GM21825 (cell line): Measurements from ENCODE around the gene CYFIP1.
"Not testable (repeated sequence)": the region's sequence is repeated elsewhere in the genome, so short reads cannot be mapped to it uniquely, and the experiment has no call there.

Source experiments
- ATAC-seq: cut with Tn5 transposase; IDR thresholded peaks from one replicate; pipeline ENCODE4 v1.9.1; 2021; ENCODE audit warnings: mild to moderate bottlenecking, moderate library complexity; ENCODE audit not compliant: unreplicated experiment

The CYFIP1 gene

GRCh38 chr15:22980189-22981050 lies at the start of gene CYFIP1:
Gene CYFIP1, minus strand, starts transcription at chr15:22980368. Its CDS starts 33,083 bp downstream, at chr15:22947285.
- ATAC-seq = peak; percentile 70

- ATAC-seq = no peak
Measured at GRCh38 chr15:23026218-23026617, 46.0 kb upstream of the CYFIP1 start.

- no peak for ATAC-seq
Measured at GRCh38 chr15:23022156-23022555, 42.0 kb upstream of the CYFIP1 start.

GRCh38 chr15:23014394-23015000 lies 34.3 kb upstream of the CYFIP1 start:
- no peak for ATAC-seq

- no peak for ATAC-seq
Measured at GRCh38 chr15:23013681-23014080, 33.5 kb upstream of the CYFIP1 start.

GRCh38 chr15:23012616-23013015 lies 32.4 kb upstream of the CYFIP1 start:
- ATAC-seq = not testable (repeated sequence)

GRCh38 chr15:23003736-23004135 lies 23.6 kb upstream of the CYFIP1 start:
- ATAC-seq = no peak

- ATAC-seq = no peak
Measured at GRCh38 chr15:23002920-23003319, 22.8 kb upstream of the CYFIP1 start.

- ATAC-seq = no peak
Measured at GRCh38 chr15:22995795-22996194, 15.6 kb upstream of the CYFIP1 start.

- ATAC-seq = no peak
Measured at GRCh38 chr15:22992024-22992326, 11.8 kb upstream of the CYFIP1 start.

GRCh38 chr15:22989576-22990477 lies 9.7 kb upstream of the CYFIP1 start:
- ATAC-seq = no peak

- ATAC-seq = no peak
Measured at GRCh38 chr15:22988811-22989210, 8.6 kb upstream of the CYFIP1 start.

GRCh38 chr15:22981931-22982330 lies 1.8 kb upstream of the CYFIP1 start:
- not testable (repeated sequence) for ATAC-seq

- ATAC-seq = no peak
Measured at GRCh38 chr15:22981051-22981840, 1.1 kb upstream of the CYFIP1 start.

- ATAC-seq = peak; percentile 48
Measured at GRCh38 chr15:22979238-22980188, 655 bp downstream of the CYFIP1 start.

GRCh38 chr15:22978691-22979237 lies 1.4 kb downstream of the CYFIP1 start:
- ATAC-seq = peak; percentile 37

GRCh38 chr15:22974745-22975144 lies 5.4 kb downstream of the CYFIP1 start:
- no peak for ATAC-seq

- ATAC-seq = no peak
Measured at GRCh38 chr15:22973987-22974386, 6.2 kb downstream of the CYFIP1 start.

- peak; percentile 70 for ATAC-seq
Measured at GRCh38 chr15:22973286-22973685, 6.9 kb downstream of the CYFIP1 start.
